Superior temporal gyrus (tissue), 1 donor: ENCODE data around the gene GALM.

ENCODE experiments used
- DNase-seq: peaks from one replicate; pipeline ENCODE4 v3.0.0-alpha.2; 2016; ENCODE audit errors: extremely low spot score

Gene GALM

GRCh38 chr2:38765551-38765950 is 99.6 kb downstream of the GALM start:
- DNase-seq: no peak

- no peak for DNase-seq
Measured at GRCh38 chr2:38771632-38772031, 105.7 kb downstream of the GALM start.

- DNase-seq: no peak
Measured at GRCh38 chr2:38775097-38775920, 109.4 kb downstream of the GALM start.

GRCh38 chr2:38775921-38776225 is 110.0 kb downstream of the GALM start:
- no peak for DNase-seq

DNA sequence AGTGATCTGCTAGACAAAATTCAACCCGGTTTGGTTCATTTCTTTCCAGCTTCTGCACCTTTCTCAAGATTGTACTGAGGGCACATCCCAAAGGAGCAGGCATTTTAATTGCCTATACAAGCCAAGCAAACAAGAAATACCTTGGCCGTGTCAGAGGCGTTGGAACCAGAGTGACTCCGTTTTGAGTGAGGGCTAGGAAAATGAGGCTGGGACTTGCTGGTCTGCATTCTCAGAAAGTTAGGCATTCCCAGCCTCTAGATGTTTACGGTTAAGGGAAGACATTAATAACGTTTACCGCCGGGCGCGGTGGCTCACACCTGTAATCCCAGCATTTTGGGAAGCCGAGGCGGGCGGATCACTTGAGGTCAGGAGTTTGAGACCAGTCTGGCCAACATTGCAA is 110.6 kb downstream of the GALM start:
- no peak for DNase-seq

- DNase-seq: no peak
Measured at GRCh38 chr2:38778687-38779082, 112.8 kb downstream of the GALM start.

DNA sequence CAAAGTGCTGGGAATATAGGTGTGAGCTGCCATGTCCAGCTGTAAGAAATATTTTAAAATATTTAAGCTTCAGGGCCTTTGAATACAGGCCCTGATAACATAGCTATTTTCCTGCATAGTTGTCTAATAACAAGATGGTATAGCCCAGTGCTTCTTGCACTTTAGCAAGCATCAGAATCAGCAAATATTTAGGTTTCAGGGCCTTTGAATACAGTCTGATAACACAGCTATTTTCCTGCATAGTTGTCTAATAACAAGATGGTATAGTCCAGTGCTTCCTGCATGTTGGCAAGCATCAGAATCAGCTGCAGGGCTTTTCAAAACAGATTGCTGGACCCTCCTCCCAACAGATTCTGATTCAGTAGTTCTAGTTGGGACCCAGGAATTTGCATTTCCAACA is 117.7 kb downstream of the GALM start:
- no peak for DNase-seq
